HG03108 (cell line): ENCODE data around the gene BTBD1.
"Not testable (repeated sequence)": the region's sequence is repeated elsewhere in the genome, so short reads cannot be mapped to it uniquely, and the experiment has no call there.

Experiments
- ATAC-seq: cut with Tn5 transposase; IDR thresholded peaks from one replicate; pipeline ENCODE4 v1.9.1; 2021; ENCODE audit warnings: moderate library complexity; ENCODE audit not compliant: unreplicated experiment

Gene BTBD1

GRCh38 chr15:83057696-83058376 lies 9.2 kb downstream of the BTBD1 start:
- no peak for ATAC-seq

DNA sequence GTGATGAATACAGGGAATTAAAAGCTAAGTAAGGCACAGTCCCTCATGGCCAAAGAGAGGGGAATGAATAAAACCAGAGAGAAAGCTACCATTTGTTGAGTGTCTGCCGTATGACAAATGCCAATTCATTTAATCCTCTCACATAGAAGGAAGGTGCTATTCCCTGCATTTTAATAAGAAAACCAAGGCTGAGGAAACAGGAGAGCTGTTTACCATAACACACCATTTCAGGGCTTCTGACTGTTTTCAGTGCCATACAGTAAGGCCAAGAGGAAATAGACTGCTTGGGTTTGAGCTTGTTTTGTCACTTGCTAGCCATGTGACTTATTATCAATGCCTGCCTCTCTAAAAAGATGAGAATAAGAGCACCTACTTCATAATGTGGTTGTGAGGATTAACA lies 10.1 kb downstream of the BTBD1 start:
- no peak for ATAC-seq

- no peak for ATAC-seq
Measured at GRCh38 chr15:83053151-83053550, 13.9 kb downstream of the BTBD1 start.

GRCh38 chr15:83046558-83047127 lies 20.4 kb downstream of the BTBD1 start:
- ATAC-seq = no peak

- ATAC-seq = no peak
Measured at GRCh38 chr15:83044156-83044555, 22.9 kb downstream of the BTBD1 start.

GRCh38 chr15:83039206-83039605 lies 27.8 kb downstream of the BTBD1 start:
- ATAC-seq = no peak

DNA sequence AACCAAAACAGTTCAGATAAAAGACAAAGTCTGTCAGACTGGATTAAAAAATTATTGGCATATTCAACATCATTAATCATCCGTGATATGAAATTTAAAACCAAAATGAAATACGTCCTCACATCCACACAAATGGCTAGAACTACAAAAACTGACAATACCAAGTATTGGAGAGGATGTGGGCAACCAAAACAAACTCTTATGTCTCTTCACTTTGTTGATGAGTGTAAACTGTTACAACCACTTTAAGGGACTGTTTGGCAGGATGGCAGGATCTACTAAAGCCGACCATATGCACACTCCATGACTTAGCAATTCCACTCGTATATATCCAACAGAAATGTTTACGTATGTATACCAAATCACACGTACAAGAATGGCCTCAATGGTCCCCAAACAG lies 30.8 kb downstream of the BTBD1 start:
- no peak for ATAC-seq

DNA sequence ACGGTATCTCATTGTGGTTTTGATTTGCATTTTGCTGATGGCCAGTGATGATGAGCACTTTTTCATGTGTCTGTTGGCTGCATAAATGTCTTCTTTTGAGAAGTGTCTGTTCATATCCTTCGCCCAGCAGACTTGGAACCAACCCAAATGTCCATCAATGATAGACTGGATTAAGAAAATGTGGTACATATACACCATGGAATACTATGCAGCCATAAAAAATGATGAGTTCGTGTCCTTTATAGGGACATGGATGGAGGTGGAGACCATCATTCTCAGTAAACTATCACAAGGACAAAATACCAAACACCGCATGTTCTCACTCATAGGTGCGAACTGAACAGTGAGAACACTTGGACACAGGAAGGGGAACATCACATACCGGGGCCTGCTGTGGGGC lies 35.8 kb downstream of the BTBD1 start:
- ATAC-seq = not testable (repeated sequence)

- no peak for ATAC-seq
Measured at GRCh38 chr15:83030021-83030420, 37.0 kb downstream of the BTBD1 start.

GRCh38 chr15:83018436-83018835 lies 48.6 kb downstream of the BTBD1 start:
- no peak for ATAC-seq

DNA sequence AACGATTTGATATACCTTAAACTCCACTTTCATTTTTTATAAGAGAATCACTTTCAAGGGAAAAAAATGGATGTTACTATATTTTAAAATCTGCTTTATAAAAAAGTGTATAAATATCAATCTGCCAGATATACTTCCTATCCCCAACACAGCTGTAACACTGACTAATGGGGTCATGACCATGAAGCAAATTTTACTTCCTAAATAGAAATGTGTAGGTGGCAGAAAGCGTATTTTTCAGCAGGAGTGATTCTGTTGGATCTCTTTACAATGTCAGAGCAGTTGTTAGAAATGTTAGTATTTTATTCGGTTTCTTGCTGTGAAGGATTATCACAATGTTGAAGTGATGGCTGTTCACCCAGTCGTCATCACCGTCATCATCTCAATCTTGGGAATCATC lies 50.1 kb downstream of the BTBD1 start:
- ATAC-seq = no peak

DNA sequence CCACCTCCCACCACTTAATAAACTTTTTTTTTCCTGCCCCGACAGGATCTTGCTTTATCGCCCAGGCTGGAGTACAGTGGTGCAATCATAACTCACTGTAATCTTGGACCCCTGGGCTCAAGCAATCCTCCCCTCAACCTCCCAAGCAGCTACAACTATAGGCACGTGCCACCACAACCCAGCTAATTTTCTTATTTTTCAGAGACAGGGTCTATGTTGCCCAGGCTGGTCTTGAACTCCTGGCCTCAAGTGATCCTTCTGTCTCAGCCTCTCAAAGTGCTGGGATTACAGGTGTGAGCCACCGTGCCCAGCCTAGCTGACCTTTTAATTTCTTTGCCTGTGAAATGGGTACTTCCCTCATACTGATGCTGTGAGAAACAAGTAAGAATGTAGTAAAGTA lies 51.7 kb downstream of the BTBD1 start:
- ATAC-seq = no peak

DNA sequence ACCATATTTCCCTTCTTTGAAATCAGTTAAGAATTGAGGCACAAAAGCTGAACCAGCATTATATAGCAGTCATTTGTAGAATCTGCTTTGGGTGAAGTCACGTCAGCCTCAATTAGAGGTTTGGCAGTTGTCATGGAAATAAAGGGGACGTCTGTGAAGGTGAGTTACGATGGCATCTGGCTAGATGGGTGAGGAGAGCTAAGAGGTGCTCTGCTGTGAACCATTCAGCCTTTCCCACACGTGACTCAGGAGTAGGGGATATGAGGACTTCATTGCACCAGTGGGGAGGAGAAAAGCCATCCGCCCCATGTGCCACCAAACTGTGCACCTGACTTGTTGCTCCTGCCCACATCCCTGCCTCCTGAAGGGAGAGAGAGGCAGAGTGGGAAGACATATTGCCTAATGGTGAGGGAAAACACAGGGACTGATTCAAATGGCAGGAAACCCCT lies 52.8 kb downstream of the BTBD1 start:
- ATAC-seq = no peak

DNA sequence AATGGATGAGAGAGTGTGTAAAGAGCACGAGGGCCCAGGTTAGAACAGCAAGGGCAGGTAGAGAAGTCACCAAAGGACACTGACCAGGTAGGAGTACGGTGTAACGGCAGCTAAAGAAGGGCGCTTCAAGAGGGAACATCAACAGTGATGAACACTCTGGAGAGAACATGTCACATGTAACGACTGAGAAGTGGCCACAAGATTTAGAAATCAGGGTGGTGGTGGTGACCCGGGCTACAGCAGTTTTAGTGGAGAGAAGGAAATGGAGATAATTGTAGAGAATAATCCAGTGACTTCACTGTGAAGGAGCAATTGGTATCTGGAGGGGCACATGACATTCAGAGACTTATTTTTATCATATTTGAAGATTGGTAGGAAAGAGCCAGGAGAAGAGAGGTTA lies 54.4 kb downstream of the BTBD1 start:
- ATAC-seq = no peak

- ATAC-seq = no peak
Measured at GRCh38 chr15:83012076-83012426, 55.0 kb downstream of the BTBD1 start.

DNA sequence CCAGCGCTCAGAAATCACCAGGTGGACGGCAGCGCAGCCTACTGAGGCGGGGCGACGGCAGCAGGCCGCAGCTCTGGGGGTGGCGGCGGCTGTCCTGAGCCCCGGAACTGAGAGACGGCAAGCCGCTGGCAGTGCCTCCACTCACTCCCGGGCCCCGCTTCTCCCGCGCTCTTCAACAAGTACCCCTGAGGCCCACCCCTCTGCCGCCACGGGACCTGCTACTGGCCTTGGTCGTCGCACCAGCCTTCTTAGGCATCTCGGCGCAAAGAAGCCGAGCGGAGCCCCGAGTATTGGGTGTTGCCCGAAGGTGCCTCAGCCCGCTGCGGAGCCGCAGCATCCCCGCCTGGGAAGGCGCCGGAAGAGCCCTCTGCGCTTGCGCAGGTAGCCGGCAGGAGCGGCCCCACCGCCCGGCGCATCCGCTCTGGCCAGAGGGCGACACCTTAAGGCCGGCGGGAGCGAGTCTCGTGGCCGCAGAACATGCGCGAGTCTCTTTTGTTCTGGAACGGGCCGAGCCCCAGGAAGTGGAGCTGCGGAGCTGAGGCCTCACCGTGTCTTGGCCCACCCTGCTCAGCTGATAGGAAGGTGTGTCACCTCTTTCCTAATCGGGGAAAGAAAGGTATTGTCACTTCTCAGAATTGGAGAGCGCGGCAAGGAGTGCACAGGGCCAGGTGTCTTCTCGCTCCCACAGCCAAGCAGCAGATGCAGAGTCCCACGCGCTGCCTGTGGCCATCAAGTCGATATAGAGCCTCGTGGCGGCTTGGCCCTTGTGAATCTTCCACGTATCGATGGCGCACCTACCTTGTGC lies 55.6 kb downstream of the BTBD1 start, which contains the start of gene C15orf40:
Gene C15orf40 (minus strand): TSS at position 369 of the 805 bp plus-strand sequence. CDS start 32 bp downstream, at position 337.
- ATAC-seq = peak; percentile 91

DNA sequence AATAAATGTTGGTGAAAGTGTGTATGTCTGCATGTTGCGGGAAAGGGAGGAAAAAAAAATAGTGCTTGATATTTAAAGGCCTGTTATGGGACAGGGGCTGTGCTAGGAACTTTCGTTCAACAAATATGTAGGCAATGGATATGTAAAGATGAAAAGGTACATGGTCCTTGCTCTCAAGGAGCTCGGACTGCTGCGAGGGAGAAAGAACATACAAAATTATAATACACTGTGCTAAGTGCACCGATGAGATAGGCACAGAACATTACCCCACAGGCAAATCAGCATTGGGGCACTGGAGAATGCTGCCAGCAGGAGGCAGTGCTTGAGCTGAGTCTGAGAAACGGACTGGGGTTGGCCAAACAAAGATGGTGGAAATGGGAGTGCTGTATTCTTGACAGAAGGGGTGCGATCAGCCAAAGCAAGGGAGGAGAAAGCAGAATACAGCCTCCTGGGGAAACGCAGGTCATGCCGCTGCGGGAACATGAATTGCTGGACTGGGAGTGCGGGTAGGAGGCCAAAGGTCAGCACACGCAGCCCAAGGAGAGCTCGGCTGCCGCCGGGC lies 56.3 kb downstream of the BTBD1 start:
- peak; percentile 57 for ATAC-seq

DNA sequence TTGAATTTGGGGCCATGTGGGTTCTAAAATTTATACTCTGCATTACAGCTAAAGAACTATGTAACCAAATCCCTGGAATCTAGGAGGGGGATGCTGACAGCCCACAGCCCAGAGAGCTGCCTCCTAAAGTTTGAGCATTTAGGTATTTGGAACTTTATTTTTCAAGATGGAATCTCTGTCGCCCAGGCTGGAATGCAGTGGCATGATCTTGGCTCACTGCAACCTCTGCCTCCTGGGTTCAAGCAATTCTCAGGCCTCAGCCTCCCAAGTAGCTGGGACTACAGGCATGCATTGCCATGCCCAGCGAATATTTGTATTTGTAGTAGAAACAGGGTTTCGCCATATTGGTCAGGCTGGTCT lies 66.4 kb downstream of the BTBD1 start:
- ATAC-seq = not testable (repeated sequence)

- peak; percentile 79 for ATAC-seq
Measured at GRCh38 chr15:82999905-83000671, 67.0 kb downstream of the BTBD1 start.

DNA sequence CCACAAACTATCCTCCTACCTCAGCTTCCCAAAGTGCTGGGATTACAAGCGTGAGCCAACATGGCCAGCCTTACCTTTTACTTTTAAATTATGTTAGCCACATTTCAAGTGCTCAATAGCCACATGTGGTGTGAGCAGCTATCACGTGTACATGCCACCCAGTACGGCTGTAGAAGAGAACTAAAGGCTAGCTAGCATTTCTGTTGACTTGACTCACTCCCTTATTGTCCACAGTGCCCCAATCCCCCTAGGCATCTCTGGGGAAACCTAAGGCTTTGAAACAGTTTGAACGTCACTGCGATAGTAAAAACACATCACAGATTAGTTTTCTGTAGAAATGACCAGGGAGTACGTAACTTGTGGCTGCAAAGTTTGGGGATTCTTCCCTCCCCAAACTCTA lies 67.6 kb downstream of the BTBD1 start:
- no peak for ATAC-seq

DNA sequence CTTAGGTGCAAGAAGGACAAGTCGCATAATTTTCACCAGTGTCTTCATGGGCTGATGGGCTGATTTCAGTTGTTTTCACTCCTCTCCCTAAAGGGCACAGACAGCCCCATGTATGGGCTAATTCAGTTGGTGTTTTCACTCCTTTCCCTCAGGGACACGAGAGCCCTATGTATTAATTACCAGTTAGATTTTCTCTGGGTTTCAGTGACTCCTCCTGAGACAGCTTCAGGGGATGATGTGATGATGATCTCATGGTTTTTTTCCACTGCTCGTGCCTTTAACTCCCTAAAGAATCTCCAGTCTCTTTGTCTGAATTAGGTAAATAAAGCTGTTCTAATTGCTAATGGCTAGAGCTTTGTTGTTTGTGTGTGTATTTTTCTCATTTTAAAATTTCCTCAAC lies 71.1 kb downstream of the BTBD1 start:
- no peak for ATAC-seq
